Occipital lobe (tissue), 2 donors: Measurements from ENCODE around the gene PTPRM. TPM values are rescaled to one million over a fixed set of nuclear protein-coding genes. Genes with fewer than 3 reads are reported as not detected.

ENCODE experiments used
- DNase-seq: peaks from one replicate; lab custom pipeline; 2025; lab: John Stamatoyannopoulos, UW
- total RNA-seq: library from RNA; depleted of rRNA; stranded (reverse); fragments of >200 nt; gene quantifications from one replicate; pipeline ENCODE4 v1.2.3, GENCODE V29; 2014

PTPRM gene
- total RNA-seq, 1 donor from 2014 or later: 45.4 TPM

DNA sequence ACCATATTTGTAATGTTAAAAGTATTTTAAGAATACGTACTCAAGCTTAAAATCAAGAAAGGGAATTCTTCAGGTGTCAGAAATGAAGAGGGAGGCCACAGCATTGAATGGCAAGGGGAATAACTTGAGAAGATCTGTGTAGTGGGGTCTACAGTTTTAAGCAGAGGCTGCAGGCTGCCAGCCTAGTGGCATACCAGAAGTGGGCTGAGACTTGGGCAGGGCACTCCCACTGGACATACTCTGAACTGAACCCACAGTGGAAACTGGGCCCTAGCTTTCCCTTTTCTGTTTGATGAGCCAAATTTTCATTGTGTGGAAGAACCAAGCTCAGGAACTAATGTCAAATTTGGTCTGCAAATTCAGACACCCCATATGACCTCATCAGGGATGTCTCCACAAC lies 238.8 kb downstream of the PTPRM start:
- DNase-seq: no peak

DNA sequence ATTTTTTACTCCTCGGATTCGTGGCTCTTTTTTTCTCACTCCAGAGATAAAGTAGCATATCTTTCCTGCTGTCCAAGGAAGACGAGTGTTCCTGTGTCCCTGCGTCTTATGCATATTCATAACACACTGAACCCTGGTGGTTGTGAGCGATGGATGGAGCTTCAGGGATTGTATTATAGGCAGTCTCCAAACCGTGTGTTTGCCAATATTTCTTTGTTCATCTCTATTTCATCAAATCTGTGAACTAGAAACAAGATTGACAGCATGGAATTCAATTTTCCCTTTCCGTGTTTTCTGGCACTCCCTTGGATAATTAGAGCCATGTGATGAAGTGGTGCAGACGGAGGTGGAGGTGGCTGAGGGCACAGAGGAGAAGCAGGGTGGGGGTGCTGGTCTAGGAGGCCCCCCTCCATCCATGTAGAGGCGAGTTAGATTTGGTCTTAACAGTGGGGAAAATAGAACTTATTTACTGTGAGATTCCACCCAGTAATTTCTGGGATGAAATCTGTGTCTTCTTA lies 240.9 kb downstream of the PTPRM start:
- no peak for DNase-seq

DNA sequence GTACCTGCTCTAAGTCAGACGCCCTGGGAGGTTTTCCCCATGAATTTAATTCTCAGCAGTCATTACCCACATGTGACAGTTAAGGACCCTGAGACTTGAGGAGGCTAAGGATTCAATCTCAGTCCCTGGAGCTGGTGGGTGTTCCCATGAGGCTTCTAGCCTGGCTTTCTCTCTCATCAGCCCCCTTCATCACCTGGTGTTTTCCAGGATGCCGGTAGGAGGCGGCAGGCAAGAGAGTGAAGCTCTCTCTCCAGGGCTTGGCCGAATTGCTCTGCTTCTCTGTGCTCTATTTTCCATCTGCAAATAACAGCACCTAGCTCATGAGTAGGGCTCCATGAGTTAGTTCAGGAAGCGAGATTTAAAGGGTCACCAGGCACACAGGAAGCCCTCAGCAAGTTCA lies 241.9 kb downstream of the PTPRM start:
- no peak for DNase-seq

DNA sequence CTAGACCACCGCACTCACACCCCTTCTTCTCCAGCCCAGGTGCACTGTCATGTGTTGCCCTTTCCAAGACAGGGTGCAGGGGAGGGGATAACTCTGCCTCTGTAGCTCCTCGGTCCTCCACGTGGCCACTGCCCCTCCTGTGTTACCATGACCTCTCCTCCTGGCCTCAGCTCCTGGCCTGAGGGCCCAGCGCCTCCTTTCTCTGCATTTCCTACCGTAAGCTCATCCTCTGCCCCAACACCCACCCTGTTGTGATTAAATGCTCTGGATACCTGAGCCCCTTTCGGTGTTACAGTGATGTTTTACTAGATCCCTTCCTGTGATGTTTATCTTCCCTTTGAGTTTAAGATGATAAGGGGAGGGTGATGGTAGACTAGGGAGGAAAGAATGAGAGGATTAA lies 242.3 kb downstream of the PTPRM start:
- DNase-seq: no peak

DNA sequence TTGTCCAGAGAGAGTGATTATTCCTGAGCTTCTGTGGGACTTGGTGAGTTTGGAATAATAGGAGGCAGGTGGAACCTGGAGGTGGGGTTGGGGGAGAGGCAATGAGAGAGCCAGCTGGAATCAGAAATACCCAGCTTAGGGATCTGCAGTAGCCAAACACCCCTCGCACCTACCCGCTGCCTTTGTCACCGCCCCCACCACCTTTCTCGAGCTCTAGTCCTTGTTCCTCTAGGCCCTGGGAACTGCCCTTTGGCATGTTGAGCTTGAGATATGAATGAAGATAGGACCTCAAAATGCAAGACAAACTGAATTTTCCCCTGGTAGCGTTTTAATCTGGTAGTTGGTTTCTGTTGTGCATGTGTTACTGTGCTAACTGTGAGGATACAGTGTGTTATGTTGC lies 242.9 kb downstream of the PTPRM start:
- no peak for DNase-seq

DNA sequence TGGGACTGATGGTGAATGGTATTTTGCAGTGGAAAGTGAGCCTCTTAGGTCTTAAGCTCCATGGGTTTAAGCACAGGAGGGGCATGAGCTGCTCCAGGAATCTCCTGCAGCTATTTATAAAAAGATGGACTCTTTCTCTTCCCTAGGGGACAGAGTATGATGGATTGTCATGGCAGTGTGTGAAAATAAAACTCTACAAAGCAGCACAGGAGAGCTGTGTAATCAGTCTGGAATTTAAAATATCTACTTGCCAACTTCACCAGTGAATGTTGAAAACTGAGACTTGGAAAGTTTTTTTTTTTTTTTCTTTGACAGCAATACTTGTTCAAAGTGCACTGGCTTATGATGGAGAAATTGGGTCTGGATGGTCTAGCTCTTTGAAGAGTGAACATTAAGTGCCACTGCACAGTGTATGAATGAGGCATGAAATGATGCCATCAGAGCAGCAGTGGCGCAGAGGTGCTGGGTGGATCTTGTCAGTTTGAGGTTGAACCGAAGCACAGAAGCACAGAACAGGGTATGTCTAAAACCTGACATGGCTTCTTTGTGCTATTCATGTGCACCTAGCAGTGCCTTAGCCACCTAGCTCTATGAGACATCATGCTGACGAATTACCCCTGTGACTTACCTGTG lies 245.4 kb downstream of the PTPRM start:
- no peak for DNase-seq

DNA sequence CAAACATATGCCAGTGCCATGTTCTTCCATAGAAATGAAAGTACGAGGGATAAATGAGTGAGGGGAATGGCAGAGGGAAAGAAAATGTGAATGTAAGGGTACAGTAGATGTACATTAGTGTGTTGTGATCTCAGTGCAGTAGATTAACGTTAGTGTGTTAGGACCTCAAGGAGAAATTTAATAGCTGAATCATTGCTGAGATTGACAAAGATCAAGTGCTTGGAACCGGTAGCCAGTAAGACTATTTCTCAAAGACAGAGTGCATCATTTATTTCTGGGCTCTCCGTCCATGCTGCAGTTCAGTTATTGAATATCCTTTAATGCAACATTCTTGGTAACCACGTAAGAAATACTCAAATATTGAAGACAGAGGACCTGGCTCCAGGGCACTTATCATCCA lies 246.0 kb downstream of the PTPRM start:
- no peak for DNase-seq

DNA sequence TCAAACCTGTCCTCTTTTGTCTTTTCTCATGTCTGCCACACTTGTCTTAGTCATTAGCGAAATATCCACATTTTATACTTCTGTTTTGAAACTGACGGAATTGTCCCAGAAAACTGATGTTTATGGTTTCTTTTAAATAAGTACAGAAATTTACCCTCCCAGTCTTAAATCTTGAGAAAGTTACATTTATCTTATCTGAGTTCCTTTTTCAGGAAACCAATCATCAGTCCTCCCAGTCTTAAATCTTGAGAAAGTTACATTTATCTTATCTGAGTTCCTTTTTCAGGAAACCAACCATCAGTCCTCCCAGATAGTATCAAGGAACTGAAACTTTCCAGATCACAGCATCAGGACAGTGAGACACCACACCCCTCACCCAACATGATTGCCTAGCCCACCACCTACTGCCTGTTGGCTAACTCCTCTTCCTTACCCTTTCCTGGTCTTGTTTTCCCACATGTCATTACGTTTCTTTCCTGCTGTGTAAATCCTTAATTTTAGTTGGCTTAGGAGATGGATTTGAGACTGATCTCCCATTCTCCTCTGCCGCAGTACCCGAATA lies 247.7 kb downstream of the PTPRM start:
- DNase-seq: no peak

DNA sequence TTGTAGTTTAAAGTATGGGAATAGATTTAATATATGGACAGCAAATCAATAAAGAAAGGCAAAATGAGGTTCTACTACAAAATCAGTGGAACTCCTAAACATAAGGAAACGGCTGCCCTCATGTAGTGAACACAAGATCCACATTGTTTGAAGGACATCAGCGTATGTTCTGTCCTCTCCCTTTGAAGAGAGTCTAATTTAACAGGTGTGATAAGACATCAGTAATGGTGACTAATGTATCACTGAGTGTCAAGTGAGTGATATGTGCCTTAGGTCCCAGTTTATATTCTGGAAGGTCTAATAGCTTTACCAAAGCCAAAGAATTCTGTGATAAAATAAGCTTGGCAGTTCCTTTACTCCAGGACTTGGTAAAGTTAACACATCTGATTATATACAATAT lies 248.7 kb downstream of the PTPRM start:
- no peak for DNase-seq

DNA sequence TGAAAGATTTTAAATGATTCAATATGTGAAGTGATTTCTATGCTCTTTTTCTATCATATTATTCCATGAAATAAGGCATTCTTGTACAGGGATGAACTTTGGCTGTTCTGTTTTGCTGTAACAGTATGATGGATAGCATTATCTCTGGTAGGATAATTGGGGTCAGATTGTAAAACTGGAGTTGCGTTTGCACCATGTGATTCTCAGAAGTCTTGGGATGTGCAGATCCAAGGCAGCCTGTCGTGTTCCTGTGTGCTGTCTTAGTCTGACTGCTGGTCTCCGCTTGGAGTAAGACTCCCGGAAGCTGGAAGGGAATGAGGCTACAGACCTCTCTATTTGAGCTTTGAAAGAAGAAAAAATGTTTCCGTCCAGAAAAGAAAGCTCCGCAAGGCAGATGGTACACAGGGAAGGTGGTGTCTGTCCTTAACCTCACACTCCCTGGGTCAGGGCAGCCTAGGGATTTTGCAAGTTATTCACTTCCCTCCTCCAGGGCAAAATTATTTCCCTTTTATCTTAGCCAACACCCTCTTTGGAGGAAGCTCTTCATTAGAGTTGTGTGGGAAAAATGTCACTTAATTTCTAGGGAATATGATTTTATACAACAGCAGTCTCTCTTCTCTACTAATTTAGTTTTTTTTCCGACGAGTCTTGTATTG lies 250.6 kb downstream of the PTPRM start:
- DNase-seq: no peak

DNA sequence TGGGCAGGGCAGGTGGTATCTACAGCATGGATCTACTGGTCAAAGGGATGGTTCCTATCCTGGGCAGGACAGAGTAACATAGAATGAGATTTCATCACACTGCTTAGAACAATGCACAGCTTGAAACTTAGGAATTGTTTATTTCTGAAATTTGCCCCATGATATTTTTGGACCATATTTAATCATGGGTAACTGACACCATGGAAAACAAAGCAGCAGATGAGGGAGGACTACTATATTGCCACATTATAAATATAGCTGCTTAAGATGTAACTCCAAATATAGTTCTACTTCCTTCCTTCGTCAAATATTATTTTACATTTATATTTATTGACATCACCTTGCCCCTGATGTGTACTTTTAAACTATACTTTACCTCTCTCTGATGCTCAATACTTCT lies 254.7 kb downstream of the PTPRM start:
- no peak for DNase-seq

DNA sequence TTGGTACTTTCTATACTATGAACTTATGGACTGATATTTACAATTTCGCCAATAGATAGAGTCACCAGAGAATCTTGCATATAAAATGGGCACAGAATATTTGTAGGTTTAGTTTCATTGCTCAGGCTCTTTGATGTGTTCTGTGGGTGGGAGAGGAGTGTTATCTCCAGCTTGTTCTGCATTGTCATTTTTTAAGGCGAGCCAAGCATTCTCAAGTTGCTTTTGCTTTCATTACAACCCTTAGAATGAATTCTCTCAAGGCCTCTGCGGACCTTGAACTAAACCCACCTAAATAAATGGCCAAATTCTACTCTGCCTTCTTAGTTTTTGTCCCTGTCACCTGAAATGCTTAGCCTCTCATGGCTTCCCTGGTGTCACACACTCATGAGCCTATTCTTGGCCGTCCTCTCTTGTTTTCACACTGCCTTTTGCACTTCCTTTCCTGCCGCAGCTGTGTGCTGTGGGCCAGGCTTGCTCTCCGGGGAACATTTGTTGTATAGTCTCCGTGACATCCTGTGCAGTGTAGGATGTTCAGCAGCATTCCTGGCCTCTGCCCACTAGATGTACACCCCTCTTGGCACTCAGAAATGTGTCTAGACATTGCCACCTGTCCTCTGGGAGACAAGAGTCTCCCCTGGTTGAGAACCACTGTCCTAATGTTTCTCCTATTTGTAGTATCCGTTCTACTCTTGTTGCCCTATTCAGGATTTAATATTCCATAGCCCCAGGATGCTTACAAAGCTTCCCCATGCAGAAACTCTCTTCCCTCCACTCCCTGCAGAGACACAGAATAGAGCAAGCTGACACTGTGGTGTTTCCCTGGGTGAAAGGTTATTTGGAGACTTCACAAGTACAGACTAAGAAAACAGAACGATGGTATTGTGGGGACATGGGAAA lies 255.6 kb downstream of the PTPRM start:
- peak; percentile 6 for DNase-seq

DNA sequence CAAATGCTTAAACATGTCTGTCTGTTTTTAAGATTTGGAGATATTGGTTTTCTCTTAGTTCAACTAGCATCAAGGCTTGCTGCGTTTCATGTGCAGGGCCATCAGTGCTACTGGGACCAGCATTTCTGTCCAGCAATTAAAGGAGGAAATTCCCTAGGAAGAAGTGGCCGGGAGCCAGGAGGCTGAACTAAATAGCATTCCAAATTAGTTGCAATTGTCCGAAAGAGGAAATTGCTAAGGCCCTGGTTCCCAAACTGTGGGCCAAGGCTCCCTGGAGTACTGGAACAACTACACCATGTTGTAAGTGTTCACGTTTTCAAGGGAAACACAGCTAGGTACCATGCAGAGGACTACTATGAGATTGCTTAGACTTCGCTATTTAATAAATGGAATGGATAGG lies 257.9 kb downstream of the PTPRM start:
- DNase-seq: no peak

DNA sequence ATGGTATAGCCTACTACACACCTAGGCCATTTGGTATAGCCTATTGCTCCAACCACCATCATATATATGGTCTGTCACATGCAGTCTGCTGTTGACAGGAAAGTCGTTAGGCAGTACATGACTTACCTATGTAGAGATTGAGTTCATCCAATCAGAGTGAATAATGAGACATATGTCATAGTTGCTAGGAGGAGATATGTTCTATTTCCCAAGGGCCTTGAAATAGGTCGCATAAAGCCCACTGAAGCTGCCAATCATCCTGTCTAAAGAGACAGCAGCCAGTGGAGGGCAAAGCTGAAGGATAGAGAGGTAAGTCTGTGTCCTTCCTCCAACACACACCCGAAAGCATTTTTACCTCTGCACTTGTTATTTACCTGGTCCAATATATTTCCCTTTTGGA lies 263.4 kb downstream of the PTPRM start:
- no peak for DNase-seq

DNA sequence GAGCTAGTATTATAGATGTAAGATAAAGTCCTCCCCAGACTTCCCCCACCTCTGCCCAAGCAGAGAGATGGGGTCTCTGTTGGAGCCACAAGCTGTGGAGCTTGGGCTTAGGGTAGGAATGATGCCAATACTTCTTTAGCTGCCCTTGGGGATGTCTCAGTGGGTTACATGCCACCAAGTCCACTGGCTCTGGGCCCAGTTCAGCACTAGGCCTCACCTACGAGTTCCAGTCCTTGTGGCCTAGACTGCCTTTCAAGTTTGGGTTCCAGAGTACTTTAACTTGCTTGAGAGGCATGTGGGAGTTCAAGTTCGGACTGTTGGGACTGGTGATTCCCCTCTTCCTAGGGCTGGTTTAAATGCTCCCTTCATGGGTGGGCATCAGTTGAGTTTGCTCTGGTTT lies 272.4 kb downstream of the PTPRM start:
- DNase-seq: no peak

DNA sequence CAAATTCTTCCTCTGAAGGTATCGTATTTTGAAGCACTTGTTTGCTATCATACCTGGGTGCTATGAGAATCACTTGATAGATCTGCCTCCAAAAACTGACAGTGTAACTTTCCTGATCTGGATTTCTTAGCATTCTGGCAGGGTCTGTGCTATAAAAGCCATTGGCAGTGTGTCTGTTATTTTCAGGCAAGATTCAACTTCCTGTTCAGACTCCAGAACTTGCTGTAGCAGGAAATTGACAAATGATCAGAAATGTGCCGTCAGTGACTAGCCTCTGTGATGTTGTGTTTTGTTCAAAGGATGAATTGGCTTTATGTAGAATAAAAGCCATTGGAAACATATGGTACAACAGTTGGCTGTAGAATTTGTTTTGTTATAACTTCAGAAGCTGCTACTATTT lies 273.3 kb downstream of the PTPRM start:
- no peak for DNase-seq

DNA sequence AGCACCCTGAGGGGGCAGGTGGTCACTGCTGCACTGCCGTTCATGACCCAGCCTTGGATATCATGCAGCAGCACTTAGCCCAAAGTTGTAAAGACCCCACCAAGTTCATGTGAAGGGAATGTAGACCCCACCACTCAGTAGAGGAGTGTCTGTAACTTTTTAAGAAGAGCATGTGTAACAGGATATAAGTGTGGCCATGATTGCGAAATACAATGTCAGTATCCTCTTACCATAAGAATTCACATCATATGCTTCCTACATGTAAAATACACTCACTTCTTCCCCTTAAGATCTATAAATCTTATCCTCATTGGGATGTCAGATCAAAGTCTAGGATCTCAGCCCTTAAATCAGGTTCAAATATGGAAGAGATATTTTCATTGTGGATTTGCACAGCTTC lies 276.9 kb downstream of the PTPRM start:
- DNase-seq: no peak

DNA sequence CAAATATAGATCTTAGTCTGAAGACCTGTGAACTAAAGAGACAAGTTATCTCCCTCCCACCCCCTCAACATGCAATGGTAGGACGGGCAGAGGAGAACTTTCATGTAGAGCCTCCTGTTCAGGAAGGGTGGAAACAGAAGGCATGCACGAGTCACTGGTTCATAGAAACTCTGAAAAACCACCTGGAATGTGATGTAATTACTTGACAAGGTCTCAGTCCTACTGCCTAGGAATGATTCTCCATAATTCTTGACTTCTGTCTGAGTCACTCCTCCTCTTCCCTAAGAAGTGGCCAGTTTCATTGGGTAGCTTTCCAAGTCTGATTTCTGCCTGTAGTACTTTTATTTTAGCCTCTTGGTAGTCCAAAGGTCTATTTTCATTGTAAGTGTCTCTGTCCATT lies 277.3 kb downstream of the PTPRM start:
- DNase-seq: no peak

DNA sequence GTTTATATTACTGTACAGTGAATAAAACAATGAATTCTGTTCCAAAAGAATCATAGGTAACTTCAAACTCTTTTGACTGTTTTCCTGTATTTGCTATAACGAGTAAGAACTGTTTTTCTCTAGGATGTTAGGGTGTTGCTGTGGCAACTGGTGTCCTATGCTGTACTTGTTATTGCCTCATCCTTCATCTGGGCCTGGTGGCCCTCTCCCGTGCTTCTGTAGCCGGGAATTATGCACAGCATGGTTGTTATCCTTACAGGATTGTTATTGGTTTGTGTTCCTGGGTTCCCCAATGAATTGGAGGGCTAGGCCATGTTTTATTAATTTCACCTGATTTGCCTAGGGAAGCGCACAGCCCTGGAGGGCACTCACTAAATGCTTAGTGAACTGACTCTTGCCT lies 279.2 kb downstream of the PTPRM start:
- DNase-seq: no peak

DNA sequence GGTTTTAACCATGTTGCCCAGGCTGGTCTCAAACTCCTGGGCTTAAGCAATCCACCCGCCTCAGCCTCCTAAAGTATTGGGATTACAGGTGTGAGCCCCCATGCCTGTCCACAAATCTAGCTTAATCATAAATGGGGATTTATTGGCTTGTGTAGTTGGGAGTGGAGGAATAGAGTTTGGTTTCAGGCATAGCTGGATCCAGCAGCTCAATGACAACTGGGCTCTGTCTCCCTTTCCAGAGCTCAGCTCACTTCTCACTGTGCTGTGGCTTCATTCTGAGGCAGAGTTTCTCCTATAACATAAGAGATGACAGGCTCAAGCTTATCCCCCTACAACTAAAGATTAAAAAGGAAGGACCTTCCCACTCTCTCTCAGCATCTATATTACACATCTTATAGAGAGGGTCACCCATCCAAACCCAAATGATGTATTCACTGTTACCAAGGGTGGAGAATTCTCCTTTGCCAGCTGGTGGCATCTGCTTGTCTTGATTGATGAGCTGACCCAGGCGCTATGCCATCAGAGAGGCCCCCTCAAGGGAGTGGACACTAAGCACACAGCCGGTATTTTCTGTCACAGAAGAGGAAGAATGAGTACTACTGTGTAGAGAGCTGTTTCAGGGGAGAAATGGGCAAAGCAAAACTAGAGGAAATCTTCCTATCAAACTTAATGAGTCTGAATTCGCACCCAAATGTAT lies 280.4 kb downstream of the PTPRM start:
- no peak for DNase-seq

DNA sequence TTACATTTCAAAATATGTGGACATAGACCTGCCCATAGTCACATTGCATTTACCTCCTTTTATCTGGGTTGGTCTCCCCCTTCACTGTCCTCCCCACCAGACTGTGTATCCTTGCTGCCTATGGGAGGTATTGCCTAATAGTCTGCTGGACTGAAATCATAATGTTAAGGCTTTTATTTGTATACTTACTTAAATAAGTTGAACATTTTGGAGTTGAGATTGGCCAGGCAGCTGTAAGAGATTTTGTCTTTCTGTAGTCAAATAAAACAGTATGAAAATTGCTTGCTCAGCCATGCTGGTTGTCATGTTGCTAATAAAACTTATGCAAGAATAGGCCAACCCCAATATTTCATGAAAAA lies 280.9 kb downstream of the PTPRM start:
- no peak for DNase-seq

DNA sequence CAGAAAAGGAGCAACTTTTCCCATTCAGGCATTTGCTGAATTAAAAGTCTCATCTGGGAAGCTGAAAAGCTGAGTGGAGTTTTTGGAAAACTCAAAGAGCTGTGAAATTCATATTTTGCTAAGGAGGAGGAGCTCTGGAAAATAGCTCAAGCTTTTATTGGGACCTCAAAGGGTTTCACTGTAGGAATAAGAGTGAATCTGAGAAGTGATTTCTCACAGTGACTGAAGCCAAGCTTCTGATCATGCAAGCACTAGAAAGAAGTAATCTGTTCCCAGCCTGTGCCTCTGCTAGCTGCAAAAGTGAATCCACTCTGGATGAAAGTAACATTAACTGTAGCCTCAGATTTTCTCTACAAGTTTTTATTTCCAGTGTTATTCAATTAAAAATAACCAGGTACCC lies 283.3 kb downstream of the PTPRM start:
- no peak for DNase-seq
